Esophagus squamous epithelium (tissue), 5 donors: ENCODE measurements around the gene ZBED5. TPM values are rescaled to one million over a fixed set of nuclear protein-coding genes. Genes with fewer than 3 reads are reported as not detected.

Source experiments
- DNase-seq: peaks from one replicate; lab custom pipeline; 2025; lab: John Stamatoyannopoulos, UW
- H3K27ac ChIP-seq, 4 donors: fragments of 200-600 bp; sonication (generic); one replicate each; pipeline ENCODE4 v1.5.1; 2016 to 2019; ENCODE audit warnings: mild to moderate bottlenecking in 1 of 4
- H3K27me3 ChIP-seq, 4 donors: fragments of 200-600 bp; sonication (generic); 1 replicate in 3 of 4; 2 replicates in 1 of 4; pipeline versions ENCODE4 v1.5.1 to v1.6.0; 2017 to 2021; ENCODE audit warnings: antibody characterized with exemption in 1 of 4
- H3K36me3 ChIP-seq, 3 donors: fragments of 200-600 bp; sonication (generic); one replicate each; pipeline ENCODE4 v1.5.1; 2016 to 2019
- H3K4me1 ChIP-seq, 3 donors: fragments of 200-600 bp; sonication (generic); one replicate each; pipeline ENCODE4 v1.5.1; 2017 to 2019
- H3K4me3 ChIP-seq, 4 donors: fragments of 200-600 bp; sonication (generic); 1 replicate in 3 of 4; 2 replicates in 1 of 4; pipeline ENCODE4 v1.5.1; 2016 to 2019; ENCODE audit warnings: mild to moderate bottlenecking in 2 of 4, moderate library complexity in 1 of 4
- H3K9me3 ChIP-seq, 3 donors: fragments of 200-600 bp; sonication (generic); one replicate each; pipeline ENCODE4 v1.5.1; 2016 to 2019
- CTCF ChIP-seq, 6 experiments: fragments of 450-650 bp in 4 of 6; fragments of 200-600 bp in 2 of 6; sonication (generic) in 2 of 6; IDR thresholded peaks; one replicate each; pipeline ENCODE4 v1.5.1; 2016 to 2019; ENCODE audit warnings: antibody characterized with exemption in 6 of 6, mild to moderate bottlenecking in 4 of 6, moderate library complexity in 4 of 6
- POLR2A ChIP-seq, 4 donors: fragments of 450-650 bp; IDR thresholded peaks; one replicate each; pipeline ENCODE4 v1.6.1; 2017; ENCODE audit warnings: antibody characterized with exemption in 4 of 4, mild to moderate bottlenecking in 4 of 4, moderate library complexity in 3 of 4
- WGBS, 2 donors: methylation state at CpG; one replicate each; pipeline ENCODE4 v1.1.5; 2018; 5-methylcytosine and 5-hydroxymethylcytosine counted together
- intact Hi-C: fragments of 100-400 bp; cut with DNase I; formaldehyde crosslinking; loops from one replicate; pipeline ENCODE4 v1.15.0; 2022
- total RNA-seq, 4 donors: library from RNA; depleted of rRNA; stranded (reverse); fragments of >200 nt; gene quantifications; one replicate each; pipeline ENCODE4 v1.1.0, GENCODE V29; 2016
- donor health status: DM: yes; HTN: yes; CAD: no.

ZBED5 gene
- total RNA-seq, 4 donors from 2014 or later = 13.4 to 39.5 (median 25.0) TPM

- Histone ChIP-seq H3K9me3 (no peaks in the 10 kb centered on the region), H3K4me1 (peaks cover 12 to 73% (median 30%) of the 10 kb centered on the region in 3 donors), H3K36me3 (peaks cover 35 to 67% (median 56%) of the 10 kb centered on the region in 3 donors), H3K27ac (peak overlapping the region in 2 of 4 donors; percentile 99), H3K27me3 (no peaks in the 10 kb centered on the region), H3K4me3 (peak overlapping the region in 2 of 4 donors; percentile 92 to 95)
- TF ChIP-seq POLR2A (IDR thresholded peaks at IDR 0.05) (no peak), CTCF (IDR thresholded peaks at IDR 0.05) (no peak)
- WGBS, 2 donors = 50 to 66% methylated on average over 8 of the region's 8 CpGs
- no peak for DNase-seq
- intact Hi-C loops = loop anchor here (5.0 kb wide), 1 partner anchor 122 kb away; no protein-coding TSS in a partner anchor
These were observed 52.1 kb downstream of the ZBED5 start for GRCh38 chr11:10805741-10806140.

- DNase-seq = no peak
- Histone ChIP-seq H3K4me1 (peaks cover 12 to 83% (median 33%) of the 10 kb centered on the region in 3 donors), H3K9me3 (no peaks in the 10 kb centered on the region), H3K27ac (no peak overlapping the region), H3K36me3 (peaks cover 36 to 87% (median 77%) of the 10 kb centered on the region in 3 donors), H3K27me3 (no peaks in the 10 kb centered on the region), H3K4me3 (no peak overlapping the region)
- intact Hi-C loops = no loop called here
- TF ChIP-seq POLR2A (IDR thresholded peaks at IDR 0.05) (no peak), CTCF (IDR thresholded peaks at IDR 0.05) (no peak)
- 52 to 64% methylated on average over 6 of the region's 6 CpGs for WGBS, 2 donors
These were observed 54.2 kb downstream of the ZBED5 start for GRCh38 chr11:10803676-10804075.

Other genes with a start within 250 kb of the ZBED5 start
- 10 to 100 TPM in 2 of 4 donors, 1 to 10 TPM in 2; 3.5 to 48.4 (median 9.9) TPM for gene IRAG1, start 164.3 kb downstream of the ZBED5 start, total RNA-seq
- gene CTR9, start 106.8 kb downstream of the ZBED5 start, total RNA-seq = 10 to 100 TPM; 21.4 to 34.4 (median 27.0) TPM
- gene EIF4G2, start 49.1 kb downstream of the ZBED5 start, total RNA-seq = 100 to 1,000 TPM; 476 to 665 (median 547) TPM